Endometrial microvascular endothelial cells (primary cell): Measurements from ENCODE around the gene CCL25. TPM values are rescaled to one million over a fixed set of nuclear protein-coding genes. Genes with fewer than 3 reads are reported as not detected.

Experiments used
- in situ Hi-C: cut with HindIII; loops from 2 replicates; pipeline ENCODE4 v1.10.0; 2017; ENCODE audit warnings: low sequenced_read_pairs, low pct_unique_long_range_greater_than_20kb; ENCODE audit errors: inconsistent ontology term
- total RNA-seq: library from RNA; depleted of rRNA; stranded (reverse); fragments of >200 nt; gene quantifications from one replicate; pipeline ENCODE4 v1.2.3, GENCODE V29; 2015; ENCODE audit errors: inconsistent ontology term

Gene CCL25
- total RNA-seq, 1 donor from 2014 or later, result not detected

DNA sequence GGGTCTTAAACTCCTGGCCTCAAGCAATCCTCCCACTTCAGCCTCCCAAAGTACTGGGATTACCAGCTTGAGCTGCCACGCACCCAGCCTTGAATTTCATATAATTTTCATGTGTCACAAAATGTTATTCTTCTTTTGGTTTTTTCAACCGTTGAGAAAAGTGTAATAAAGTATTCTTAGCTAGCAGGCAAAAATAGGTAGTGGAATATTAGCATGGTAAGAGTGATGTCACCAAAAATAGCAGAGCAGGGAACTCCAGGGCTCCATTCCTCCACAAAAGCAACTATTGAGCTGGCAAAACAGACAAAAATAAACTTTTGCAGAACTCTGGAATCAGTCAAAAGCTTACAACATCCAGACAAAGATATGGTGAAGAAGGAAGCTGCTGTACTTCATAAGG is 52.9 kb downstream of the CCL25 start:
- in situ Hi-C loops, result no loop called here

DNA sequence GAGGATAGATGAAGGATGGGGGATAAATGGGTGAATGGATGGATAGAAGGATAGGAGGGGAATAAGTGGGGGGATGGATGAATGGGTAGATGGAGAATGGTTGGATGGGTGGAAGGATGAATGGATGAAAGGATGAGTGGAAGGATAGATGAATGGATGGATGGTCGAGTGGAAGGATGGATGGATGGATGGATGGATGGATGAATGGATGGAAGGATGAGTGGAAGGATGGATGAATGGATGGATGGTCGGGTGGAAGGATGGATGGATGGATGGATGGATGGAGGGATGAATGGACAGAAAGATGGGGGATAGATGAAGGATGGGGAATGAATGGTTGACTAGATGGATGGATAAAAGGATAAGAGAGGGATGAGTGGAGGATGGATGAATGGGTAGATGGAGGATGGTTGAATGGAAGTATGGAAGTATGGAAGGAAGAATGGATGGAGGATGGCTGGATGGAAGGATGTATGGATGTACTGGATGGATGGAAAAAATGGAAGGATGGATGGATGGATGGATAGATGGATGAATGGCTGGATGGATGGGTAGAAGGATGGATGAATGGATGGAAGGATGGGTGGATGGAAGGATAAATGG is 54.8 kb downstream of the CCL25 start:
- in situ Hi-C loops, result no loop called here

DNA sequence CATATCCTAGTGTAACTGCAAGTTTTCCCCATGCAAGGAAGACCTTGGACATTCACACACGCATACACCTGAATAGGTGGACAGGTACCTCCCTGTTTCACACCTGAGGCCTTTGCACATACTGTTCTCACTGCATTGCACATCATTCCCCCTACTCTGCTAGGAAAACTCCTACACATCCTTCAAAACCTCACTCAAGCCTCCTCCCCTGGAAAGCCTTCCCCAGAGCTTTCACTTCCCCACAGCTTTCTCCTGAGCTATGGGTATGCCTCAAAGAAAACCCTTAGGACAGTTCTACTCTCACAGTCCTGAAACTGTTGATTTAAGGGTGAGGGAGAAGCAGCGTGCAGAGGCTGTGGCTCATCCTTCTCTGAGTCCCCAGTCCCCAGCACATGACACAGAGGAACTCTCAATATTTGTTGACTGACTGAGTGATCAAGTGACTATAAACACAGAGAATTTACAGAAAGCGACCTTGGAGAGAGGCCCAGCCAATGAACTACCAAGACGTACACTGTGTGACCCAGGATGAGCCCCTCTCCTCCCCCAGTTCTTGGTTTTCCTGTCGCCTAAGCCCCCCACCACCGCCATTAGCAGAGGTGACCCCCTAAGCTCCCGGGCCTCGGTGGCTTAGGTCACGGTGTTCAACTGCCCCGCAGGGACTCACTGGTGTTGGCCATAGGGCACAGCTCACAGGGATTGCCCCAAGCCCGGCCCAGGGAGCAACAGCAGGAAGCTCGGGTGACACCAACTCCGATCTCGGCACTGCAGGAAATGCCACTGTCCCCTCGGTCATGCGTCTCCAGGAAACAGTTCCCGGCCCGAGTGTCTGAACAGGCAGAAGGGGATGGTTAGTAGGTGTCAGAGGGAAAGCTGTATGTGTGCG is 56.2 kb downstream of the CCL25 start:
- in situ Hi-C loops, result no loop called here

DNA sequence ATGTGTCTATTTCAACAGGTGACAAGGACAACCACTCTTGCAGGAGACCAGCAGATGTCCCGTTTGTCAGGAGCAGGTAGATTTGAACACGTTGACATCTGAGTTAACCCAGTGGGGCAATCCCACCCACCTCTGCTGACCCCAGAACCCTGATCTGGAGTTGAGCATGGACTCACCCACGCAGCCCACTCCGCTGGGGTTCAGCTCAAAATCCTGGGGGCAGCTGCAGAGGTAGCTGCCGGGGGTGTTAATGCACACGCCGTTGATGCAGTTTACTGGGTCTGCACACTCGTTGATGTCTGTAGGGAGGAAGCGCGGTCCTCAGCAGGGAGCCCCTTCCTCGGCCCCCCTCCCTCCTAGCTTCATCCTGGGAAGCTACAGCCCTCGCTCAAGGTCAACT is 56.9 kb downstream of the CCL25 start:
- in situ Hi-C loops, result no loop called here

DNA sequence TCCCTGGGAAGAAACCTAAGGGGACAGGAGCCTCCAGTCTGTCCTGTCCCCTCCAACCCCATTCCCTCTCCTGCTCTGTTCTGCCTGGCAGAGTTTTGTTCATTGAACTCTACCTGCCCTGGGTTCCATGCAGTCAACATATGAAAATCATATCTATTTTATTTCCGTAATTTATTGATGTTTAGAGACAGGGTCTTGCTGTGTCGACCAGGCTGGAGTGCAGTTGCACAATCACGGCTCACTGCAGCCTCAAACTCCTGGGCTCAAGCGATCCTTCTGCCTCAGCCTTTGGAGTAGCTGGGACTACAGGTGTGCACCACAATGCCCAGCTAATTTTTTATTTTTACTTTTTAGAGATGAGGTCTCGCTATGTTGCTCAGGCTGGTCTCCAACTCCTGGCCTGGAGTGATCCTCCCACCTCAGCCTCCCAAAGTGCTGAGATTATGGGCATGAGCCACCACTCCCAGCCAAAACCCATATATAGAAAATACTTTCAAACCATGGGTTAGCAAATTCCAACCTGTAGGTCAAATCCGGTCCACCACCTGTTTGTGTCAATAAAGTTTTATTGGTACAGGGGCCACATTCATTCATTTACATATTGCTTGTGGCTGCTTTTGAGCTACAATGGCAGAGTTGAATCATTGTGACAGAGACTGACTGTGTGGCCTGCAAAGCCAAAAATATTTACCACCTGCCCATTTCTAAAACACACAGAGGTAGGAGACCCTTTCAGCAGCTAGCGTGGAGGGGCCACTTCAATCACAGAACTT is 57.5 kb downstream of the CCL25 start:
- in situ Hi-C loops, result no loop called here

DNA sequence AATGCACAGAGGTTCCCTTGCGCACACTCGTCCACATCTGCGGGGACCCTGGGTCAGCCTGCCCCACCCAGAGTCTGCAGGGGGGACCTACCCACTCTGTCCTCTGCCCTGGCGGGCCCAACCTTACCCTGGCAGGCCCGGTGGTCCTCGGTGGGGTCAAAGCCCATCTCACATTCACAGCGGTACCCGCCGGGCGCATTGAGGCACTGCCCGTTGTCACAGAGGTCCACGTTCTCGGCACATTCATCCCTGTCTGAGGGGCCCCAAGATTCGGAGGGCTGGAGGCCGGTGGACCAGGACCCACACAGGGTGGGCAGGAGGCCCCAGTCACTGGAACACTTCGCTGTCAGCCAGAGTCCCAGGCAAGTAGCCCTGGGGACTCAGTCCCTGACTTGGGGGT is 58.4 kb downstream of the CCL25 start:
- in situ Hi-C loops, result no loop called here

DNA sequence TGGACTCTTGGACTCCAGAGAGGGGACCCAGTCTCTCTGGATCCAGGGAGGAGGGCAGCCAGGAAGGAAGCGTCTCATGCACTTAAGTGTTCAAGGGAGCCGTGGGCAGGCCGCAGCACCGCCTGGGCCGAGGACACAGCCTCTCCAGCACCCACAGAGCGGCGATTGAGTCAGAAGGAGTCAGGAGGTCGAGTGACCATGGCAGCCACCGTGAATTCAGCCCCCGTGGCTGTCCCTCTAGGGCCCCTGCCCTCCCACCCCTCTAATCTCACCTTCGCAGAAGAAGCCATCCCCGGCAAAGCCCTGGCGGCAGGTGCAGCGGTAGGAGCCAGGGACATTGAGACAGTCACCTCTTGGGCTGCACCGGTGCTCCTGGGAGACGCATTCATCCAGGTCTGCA is 58.8 kb downstream of the CCL25 start:
- in situ Hi-C loops, result no loop called here

Other genes starting within 250 kb of the CCL25 start
- gene EVI5L, start 222.5 kb upstream of the CCL25 start, total RNA-seq, result 23.2 TPM
- gene PRR36, start 178.4 kb upstream of the CCL25 start, total RNA-seq, result not detected
- 1.9 TPM for gene LRRC8E, start 164.2 kb upstream of the CCL25 start, total RNA-seq
- 13.3 TPM for gene MAP2K7, start 148.9 kb upstream of the CCL25 start, total RNA-seq
- gene TGFBR3L, start 137.9 kb upstream of the CCL25 start, total RNA-seq, result not detected
- gene SNAPC2, start 132.4 kb upstream of the CCL25 start, total RNA-seq, result 46.8 TPM
- 2.2 TPM for gene CTXN1, start 126.6 kb upstream of the CCL25 start, total RNA-seq
- gene TIMM44, start 109.1 kb upstream of the CCL25 start, total RNA-seq, result 75.6 TPM
- gene ELAVL1, start 47.1 kb upstream of the CCL25 start, total RNA-seq, result 68.0 TPM
- gene FBN3, start 96.8 kb downstream of the CCL25 start, total RNA-seq, result not detected
- gene CERS4, start 156.6 kb downstream of the CCL25 start, total RNA-seq, result 5.7 TPM